NCI-H345 treated with DMSO at 0.1 percent for 48 hours (cell line): ENCODE measurements around the gene MYO6.
"Not testable (repeated sequence)": the region's sequence is repeated elsewhere in the genome, so short reads cannot be mapped to it uniquely, and the experiment has no call there.

Experiments
- DNase-seq: peaks from one replicate; lab custom pipeline; 2025; ENCODE audit not compliant: unreplicated experiment; lab: John Stamatoyannopoulos, UW

Gene MYO6

DNA sequence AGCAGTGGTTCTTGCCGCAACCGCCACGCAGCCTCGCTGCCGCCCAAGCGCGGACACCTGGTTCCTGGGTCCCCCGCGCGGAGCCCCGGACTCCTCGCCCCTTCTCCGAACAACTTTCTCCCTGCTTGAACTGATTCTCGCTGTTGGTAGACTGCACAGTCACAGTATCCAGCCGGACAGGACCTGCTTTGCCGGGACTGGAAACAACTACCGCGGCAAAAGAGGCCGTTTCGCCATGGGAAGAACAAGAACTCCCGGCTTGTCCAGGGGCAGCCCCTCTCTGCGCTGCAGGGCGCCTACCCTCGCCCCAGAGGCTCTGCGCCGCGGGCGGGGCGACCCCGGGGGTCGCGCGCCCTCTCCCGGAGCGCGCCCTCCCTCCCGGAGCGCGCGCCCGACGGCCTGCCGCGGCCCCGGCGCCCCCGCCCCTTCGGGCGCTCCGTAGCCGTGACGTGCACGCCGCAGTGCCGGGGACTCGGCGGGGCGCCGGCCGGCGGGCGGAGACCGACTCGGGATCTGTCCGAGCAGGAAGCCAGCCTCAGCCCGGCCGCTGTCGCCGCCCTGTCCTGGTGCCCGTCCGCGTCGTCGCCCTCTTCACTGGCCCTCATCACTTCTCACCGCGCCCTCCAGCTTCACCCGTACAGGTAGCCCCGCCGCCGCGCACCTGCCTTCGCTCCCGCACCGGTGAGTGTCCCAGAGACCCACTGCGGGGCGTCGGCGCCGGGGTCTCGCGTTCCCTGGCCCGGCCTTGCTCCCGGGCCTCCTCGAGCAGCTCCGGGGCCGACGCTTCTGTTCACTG lies at the start of gene MYO6:
TSS of gene MYO6 (plus strand) at position 497 of the 796 bp plus-strand sequence. CDS start 68,309 bp downstream, outside the sequence.
- DNase-seq: peak; percentile 37

GRCh38 chr6:75708334-75708733 lies 40.7 kb upstream of the MYO6 start:
- not testable (repeated sequence) for DNase-seq

GRCh38 chr6:75711173-75711572 lies 37.9 kb upstream of the MYO6 start:
- no peak for DNase-seq

DNA sequence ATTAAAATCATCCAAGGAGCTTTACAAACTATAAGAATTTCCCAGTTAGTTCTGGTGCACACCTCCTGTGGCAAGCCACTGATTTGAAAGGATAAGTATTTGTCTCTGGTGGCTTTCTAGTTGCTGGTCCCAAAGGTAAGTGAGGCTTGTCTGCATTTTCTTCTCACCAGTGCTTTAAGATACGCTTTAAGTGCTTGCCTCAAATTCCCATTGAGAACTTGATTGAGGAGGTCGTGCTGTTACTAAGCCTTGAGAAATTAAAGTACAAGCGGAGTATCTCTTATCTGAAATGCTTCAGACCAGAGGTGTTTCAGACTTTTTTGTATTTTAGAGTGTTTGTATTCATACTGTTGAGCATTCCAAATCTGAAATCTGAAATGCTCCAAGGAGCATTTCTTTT lies 29.9 kb upstream of the MYO6 start:
- DNase-seq: no peak

DNA sequence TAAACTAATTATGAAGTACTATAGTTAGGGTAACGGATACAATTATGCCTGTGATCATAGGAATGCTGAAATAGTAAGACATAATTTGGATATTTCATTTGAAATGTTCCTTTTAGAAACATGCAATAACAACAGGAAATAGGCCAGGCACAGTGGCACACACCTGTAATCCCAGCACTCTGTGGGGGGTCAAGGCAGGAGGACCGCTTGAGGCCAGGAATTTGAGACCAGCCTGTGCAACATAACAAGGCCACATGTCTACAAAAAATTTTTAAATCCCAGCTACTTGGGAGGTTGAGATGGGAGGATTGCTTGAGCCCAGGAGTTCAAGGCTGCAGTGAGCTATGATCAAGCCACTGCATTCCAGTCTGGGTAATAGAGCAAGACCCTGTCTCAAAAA lies 25.7 kb upstream of the MYO6 start:
- no peak for DNase-seq

- DNase-seq: no peak
Measured at GRCh38 chr6:75727206-75727605, 21.8 kb upstream of the MYO6 start.

DNA sequence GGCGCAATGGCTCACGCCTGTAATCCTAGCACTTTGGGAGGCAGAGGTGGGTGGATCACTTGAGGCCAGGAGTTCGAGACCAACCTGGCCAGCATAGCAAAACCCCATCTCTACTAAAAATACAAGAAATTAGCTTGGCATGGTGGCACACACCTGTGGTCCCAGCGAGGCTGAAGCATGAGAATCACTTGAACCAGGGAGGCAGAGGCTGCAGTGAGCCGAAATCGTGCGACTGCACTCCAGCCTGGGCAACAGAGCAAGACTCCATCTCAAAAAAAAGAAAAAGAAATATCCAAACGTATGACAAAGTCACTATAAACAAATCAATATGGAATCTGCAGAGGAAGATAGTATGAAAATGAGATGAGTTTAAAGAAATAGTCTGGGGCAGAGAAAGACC lies 18.0 kb upstream of the MYO6 start:
- DNase-seq: not testable (repeated sequence)

GRCh38 chr6:75735491-75736186 lies 13.4 kb upstream of the MYO6 start:
- no peak for DNase-seq

GRCh38 chr6:75743971-75744370 lies 5.1 kb upstream of the MYO6 start:
- DNase-seq: no peak

DNA sequence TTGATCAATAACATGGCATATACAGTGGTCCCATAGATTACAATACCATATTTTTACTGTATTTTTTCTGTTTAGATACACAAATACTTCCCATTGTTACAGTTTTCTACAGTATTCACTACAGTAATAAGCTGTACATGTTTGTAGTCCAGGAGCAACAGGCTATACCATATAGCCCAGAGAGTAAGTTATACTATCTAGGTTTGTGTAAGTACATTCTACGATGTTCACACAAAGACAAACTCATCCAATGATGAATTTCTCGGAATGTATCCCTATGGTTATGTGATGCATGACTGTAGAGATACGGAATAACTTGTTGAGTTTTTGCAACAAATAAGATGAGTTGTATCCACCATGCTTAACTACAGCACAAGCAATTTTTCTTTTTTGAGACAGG lies 3.6 kb upstream of the MYO6 start:
- DNase-seq: no peak

GRCh38 chr6:75746221-75746620 lies 2.8 kb upstream of the MYO6 start:
- DNase-seq: no peak

- no peak for DNase-seq
Measured at GRCh38 chr6:75747152-75747992, 1.7 kb upstream of the MYO6 start.

GRCh38 chr6:75748003-75748742 lies 866 bp upstream of the MYO6 start:
- DNase-seq: no peak

- DNase-seq: no peak
Measured at GRCh38 chr6:75751443-75751842, 2.4 kb downstream of the MYO6 start.

- no peak for DNase-seq
Measured at GRCh38 chr6:75752365-75752764, 3.3 kb downstream of the MYO6 start.

- no peak for DNase-seq
Measured at GRCh38 chr6:75755704-75756103, 6.7 kb downstream of the MYO6 start.

DNA sequence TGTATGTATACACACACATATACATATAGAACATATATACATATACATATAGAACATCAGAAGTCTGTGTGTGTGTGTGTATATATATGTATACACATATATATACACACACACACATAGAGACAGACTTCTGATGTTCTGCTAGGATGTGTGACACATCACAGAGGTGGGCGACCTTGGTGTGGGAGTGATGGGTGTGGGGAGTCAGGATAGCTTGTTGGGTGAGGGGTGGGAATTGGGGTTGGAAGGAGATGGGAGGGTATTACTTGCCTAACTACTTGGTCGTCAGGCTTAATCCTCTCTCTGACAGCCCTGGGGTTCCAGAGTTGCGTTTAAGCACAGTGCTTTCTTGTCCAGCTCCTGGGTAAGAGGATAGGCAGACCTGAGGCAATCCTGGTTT lies 8.3 kb downstream of the MYO6 start:
- DNase-seq: no peak

GRCh38 chr6:75758061-75758460 lies 9.0 kb downstream of the MYO6 start:
- no peak for DNase-seq

DNA sequence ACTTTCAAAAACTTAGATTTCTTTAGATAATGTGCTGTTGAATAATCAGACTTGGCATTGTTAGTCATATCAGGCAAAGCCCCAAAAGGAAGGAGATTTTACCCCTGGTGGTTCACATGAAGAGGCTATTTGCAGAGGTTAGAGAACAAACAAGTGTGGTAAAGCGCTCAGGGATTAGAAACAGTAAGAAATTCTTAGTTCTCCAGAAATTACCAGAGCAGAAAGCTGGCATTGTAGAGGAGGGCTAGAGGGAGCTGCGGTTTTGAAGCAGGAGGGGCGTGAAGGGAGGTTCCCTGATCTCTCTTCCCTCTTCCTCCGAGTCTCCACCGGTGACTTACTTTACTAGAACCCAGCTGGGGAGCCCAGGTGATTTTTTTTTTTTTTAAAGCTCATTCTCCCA lies 10.2 kb downstream of the MYO6 start:
- DNase-seq: no peak

- no peak for DNase-seq
Measured at GRCh38 chr6:75760320-75760719, 11.3 kb downstream of the MYO6 start.

- DNase-seq: no peak
Measured at GRCh38 chr6:75761489-75761888, 12.4 kb downstream of the MYO6 start.
